HL-60/S4 treated with phorbol 12-myristate 13-acetate at 8.2 ng/mL for 4 days and 3 days (cell line): ENCODE results near the gene DLL3.

Experiments
- in situ Hi-C: fragments of 300-500 bp; cut with MboI; formaldehyde crosslinking; loops from 2 replicates; pipeline ENCODE4 v1.15.0; 2022; ENCODE audit warnings: low sequenced_read_pairs

The DLL3 gene

DNA sequence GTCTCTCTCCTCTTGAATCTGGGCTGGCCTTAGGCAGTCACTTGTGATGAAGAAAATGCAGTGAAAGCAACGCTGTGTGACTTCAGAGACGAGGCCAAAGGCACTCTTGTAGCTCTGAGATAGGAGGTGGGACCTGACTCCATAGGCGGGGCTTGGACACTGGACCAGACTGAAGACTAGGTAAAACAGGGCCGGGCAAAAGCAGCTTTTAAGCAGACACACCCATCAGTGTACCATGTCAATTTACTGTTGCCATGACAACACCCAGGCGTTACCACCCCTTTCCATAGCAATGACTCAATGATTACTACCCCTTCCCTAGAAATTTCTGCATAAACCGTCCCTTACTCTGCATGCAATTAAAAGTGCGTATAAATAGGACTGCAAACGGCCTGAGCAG, 47.9 kb downstream of the DLL3 start:
- in situ Hi-C loops: loop anchor here (25.0 kb wide), 1 partner anchor 434 kb away; no protein-coding TSS in a partner anchor

GRCh38 chr19:39550197-39550596, 51.5 kb downstream of the DLL3 start:
- in situ Hi-C loops: no loop called here

DNA sequence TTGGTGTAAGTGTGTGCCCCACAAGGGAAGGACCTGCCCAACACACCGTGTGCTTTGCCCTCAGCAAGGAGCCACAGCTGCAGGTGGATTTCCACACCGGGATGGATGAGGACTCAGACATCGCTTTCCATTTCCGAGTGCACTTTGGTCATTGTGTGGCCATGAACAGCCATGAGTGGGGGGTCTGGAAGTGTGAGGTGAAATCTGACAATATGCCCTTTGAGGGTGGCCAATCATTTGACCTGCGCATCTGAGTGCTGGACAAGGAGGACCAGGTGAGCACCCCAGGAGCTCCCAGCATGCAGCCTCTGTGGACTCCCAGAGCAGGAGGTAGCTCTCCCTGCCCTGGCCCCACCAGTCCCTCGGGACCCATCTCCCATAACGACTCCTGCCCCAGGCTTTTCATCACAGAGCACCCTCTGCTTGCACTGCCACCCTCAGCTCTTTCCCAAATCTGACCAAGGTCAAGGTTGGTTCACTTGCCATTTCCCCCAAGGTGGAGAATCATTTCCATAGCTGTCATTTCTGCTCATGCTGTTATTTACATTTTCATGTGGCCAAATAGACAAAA, 54.4 kb downstream of the DLL3 start:
- in situ Hi-C loops: no loop called here

DNA sequence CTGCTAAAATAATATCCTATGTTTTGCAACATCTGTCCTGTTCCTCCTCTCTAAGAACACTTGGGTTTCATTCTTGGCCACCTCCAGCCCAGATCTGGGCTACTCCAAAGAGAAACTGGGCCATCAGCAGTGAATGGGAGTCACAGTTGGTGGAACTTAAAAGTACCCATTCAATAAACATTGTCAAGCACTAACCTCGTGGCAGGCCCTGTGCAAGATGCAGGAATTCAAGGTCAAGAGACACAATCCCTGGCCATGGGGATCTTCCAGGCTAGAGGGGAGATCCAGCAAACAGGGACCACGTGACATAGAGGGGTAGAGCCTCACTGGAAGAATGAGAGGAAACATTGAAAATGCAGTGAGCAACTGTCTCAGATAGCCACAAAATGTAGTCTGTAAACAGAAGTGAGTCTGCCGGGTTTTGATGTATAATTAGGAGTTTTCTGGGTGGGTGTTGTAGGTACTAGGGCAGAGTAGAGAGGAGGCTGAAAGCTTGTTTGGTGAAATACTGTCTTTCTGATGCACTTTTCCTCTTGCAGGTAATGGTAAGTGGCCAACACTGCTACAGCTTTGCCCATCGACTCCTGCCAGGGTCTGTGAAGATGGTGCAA, 56.1 kb downstream of the DLL3 start:
- in situ Hi-C loops: no loop called here

DNA sequence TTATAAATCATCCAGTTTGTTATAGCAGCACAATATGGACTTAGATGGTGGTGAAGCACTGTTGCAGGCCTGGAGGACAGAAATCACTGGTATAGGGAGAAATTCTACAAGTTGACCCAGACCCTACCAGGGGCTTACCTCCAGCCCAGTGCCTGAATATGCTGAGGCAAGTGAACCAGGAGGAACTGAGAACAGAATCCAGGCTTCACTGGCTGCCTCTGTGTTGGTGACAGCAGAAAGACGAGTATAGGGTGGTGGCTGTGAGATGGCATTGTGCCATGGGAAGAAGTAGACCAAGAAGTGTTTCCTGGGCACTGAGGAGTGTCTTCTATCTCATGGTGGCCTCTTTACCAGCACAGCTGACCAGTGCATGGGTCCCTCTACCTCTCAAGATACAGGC, 57.1 kb downstream of the DLL3 start:
- in situ Hi-C loops: no loop called here
